OCI-LY7 (cell line): Measurements from ENCODE around the gene TUBA8. TPM values are rescaled to one million over a fixed set of nuclear protein-coding genes. Genes with fewer than 3 reads are reported as not detected.
A peak's percentile ranks its signal among the peaks of the same experiment; 100 is the strongest.

Source experiments
- Bru-seq: library from RNA; stranded (reverse); fragments of 400-500 nt; gene quantifications from one replicate; lab custom pipeline; 2021; lab: Mats Ljungman, UMichigan
- BruChase-seq, 2 experiments: library from RNA; stranded (reverse); fragments of 400-500 nt; gene quantifications; one replicate each; lab custom pipeline; 2021; lab: Mats Ljungman, UMichigan
- BruUV-seq: library from RNA; stranded (reverse); fragments of 400-500 nt; replicated peaks from 2 replicates; lab custom pipeline; 2021; lab: Mats Ljungman, UMichigan
- CTCF ChIA-PET: fragments of 300-600 bp; sonication (Branson Sonifier 250); formaldehyde crosslinking; loops from one replicate; lab custom pipeline; 2022; ENCODE audit warnings: antibody characterized with exemption; ENCODE audit not compliant: unreplicated experiment; lab: Charles Lee
- POLR2A ChIA-PET: fragments of 300-600 bp; sonication (Branson Sonifier 250); formaldehyde crosslinking; loops from one replicate; lab custom pipeline; 2022; ENCODE audit warnings: antibody characterized with exemption; lab: Charles Lee
- DNase-seq: peaks from one replicate; pipeline ENCODE4 v3.0.0-alpha.2; 2015; ENCODE audit warnings: low spot score
- H2AFZ ChIP-seq: fragments of 200-600 bp; sonication (generic), shearing (Covaris generic); 2 replicates; pipeline ENCODE4 v1.6.1; 2014; ENCODE audit warnings: mild to moderate bottlenecking, antibody characterized with exemption, low read length, moderate library complexity
- H3K27ac ChIP-seq: fragments of 200-600 bp; sonication (generic); 2 replicates; pipeline ENCODE4 v1.5.1; 2014; ENCODE audit warnings: mixed run types, low read depth, mild to moderate bottlenecking, moderate library complexity, low read length, inconsistent platforms; ENCODE audit not compliant: poor library complexity, severe bottlenecking
- H3K36me3 ChIP-seq: fragments of 200-600 bp; sonication (generic); 2 replicates; pipeline ENCODE4 v1.6.1; 2014; ENCODE audit warnings: mild to moderate bottlenecking, antibody characterized with exemption, low read length, moderate library complexity, mixed read lengths; ENCODE audit not compliant: insufficient read depth
- H3K4me1 ChIP-seq: fragments of 200-600 bp; sonication (generic); 2 replicates; pipeline ENCODE4 v1.5.1; 2014; ENCODE audit warnings: mild to moderate bottlenecking, low read length; ENCODE audit not compliant: insufficient read depth, poor library complexity, severe bottlenecking
- H3K4me2 ChIP-seq: fragments of 200-600 bp; sonication (generic); 2 replicates; pipeline ENCODE4 v1.6.1; 2014; ENCODE audit warnings: mild to moderate bottlenecking, low read length
- H3K4me3 ChIP-seq: fragments of 200-600 bp; sonication (generic); 2 replicates; pipeline ENCODE4 v1.5.1; 2014; ENCODE audit warnings: mild to moderate bottlenecking, low read depth, low read length; ENCODE audit not compliant: poor library complexity, severe bottlenecking
- H3K79me2 ChIP-seq: fragments of 200-600 bp; sonication (generic); 2 replicates; pipeline ENCODE4 v1.6.1; 2016; ENCODE audit warnings: low read depth, mild to moderate bottlenecking, low read length, moderate library complexity, mixed read lengths; ENCODE audit not compliant: insufficient read depth
- H3K9me2 ChIP-seq: fragments of 200-600 bp; sonication (generic); 2 replicates; pipeline ENCODE4 v1.6.1; 2016; ENCODE audit warnings: mild to moderate bottlenecking, low read length, mixed read lengths; ENCODE audit not compliant: insufficient read depth
- H3K9me3 ChIP-seq: fragments of 200-600 bp; sonication (generic); 2 replicates; pipeline ENCODE4 v1.6.1; 2014; ENCODE audit warnings: mild to moderate bottlenecking, mixed run types, low read length, mixed read lengths
- H4K20me1 ChIP-seq: fragments of 200-600 bp; sonication (generic); 2 replicates; pipeline ENCODE4 v1.6.1; 2014; ENCODE audit warnings: mild to moderate bottlenecking, antibody characterized with exemption, low read length, moderate library complexity, mixed read lengths; ENCODE audit not compliant: insufficient read depth
- EZH2phosphoT487 ChIP-seq: fragments of 200-600 bp; sonication (generic); IDR thresholded peaks from 2 replicates; pipeline ENCODE4 v1.6.1; 2018; ENCODE audit warnings: low read depth, borderline replicate concordance, mild to moderate bottlenecking, mixed run types, antibody characterized with exemption, low read length, moderate library complexity, mixed read lengths
- intact Hi-C: fragments of 100-400 bp; cut with micrococcal nuclease; formaldehyde crosslinking; loops from one replicate; pipeline ENCODE4 v1.10.0; 2022; ENCODE audit not compliant: unreplicated experiment
- long read RNA-seq: library from polyadenylated mRNA; stranded (forward); transcript quantifications from one replicate; pipeline ENCODE4 v2.0.0, GENCODE V29; 2022
- total RNA-seq, 2 experiments: library from RNA; depleted of rRNA in 1 of 2; stranded (reverse); fragments of >200 nt in 1 of 2; shearing (Covaris generic) in 1 of 2; gene quantifications; 2 replicates each; pipeline ENCODE4 v1.2.3, GENCODE V29; 2014 to 2022
- TF ChIP-seq, protein P1 (sequence below): fragments of 200-600 bp; sonication (generic); conservative IDR thresholded peaks from 2 replicates; pipeline ENCODE4 v1.5.1; 2014; ENCODE audit warnings: mild to moderate bottlenecking, antibody characterized with exemption, low read length, moderate library complexity, mixed read lengths

Gene TUBA8
- total RNA-seq (2014; rRNA removed; shearing (Covaris generic)), result 1.9 and 2.8 TPM in 2 replicates
- total RNA-seq (2022), result 2.0 TPM in 2 replicates
- Bru-seq, nascent RNA, result percentile 49 among the genes with signal in this experiment
- percentile 51 among the genes with signal in this experiment for BruChase-seq, experiment 1, labeled RNA remaining after a 6-hour chase
- percentile 51 among the genes with signal in this experiment for BruChase-seq, experiment 2, labeled RNA remaining after a 2-hour chase
- long read RNA-seq, result 0 reads

DNA sequence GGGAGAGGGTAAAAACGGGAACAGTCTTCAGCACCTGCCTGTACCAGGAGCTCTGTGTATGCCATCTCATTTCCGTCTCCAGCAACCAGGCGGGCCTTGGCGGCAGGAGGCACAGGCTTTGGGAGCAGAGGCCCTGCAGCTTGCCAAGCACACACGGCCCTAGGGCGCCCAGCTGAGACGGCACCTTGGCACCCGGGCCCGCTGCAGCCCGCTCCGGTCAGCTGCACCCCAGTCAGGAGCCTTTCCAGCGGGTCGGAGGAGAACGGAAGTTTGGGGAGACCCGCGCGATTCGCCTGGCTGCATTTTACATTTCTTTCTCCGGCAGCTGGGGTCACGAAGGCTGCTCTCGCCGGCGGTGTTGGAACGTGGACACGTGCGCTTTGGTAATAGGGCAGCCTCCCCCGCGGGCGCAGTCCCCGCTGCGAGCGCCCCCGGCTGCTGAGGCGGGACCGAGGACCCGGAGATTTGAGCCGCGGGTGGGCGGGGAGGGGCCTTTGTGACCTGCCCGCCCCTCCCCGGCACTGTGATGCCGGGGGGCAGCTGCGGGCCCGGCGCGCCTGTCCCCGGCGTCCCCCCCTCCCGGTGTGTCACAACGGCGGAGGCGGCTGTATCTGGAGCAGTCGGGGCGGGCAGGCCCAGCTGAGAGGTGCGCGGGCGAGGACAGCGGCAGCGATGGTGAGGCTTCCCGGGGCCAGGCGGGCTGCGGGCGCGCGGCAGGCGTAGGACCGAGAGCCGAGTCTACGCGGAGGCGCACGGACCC, at the start of gene TUBA8:
Gene TUBA8 (plus strand): TSS at position 616 of the 760 bp plus-strand sequence. CDS start 57 bp downstream, at position 673.
- no peak within 1 kb of the TSS for H2AFZ ChIP-seq
- BruUV-seq, result no TSS peak
- H3K36me3 ChIP-seq, result peaks cover 6% of the 10 kb centered on the region
- H3K4me2 ChIP-seq, result peak within 1 kb of the TSS; percentile 23; the same call in 1 of the 2 replicates
- POLR2A ChIA-PET, result no interaction called here
- peaks cover 12% of the 10 kb centered on the region for H3K4me1 ChIP-seq
- peaks cover 9% of the 10 kb centered on the region; the same call in 1 of the 2 replicates for H3K9me3 ChIP-seq
- TF ChIP-seq, protein P1, sequence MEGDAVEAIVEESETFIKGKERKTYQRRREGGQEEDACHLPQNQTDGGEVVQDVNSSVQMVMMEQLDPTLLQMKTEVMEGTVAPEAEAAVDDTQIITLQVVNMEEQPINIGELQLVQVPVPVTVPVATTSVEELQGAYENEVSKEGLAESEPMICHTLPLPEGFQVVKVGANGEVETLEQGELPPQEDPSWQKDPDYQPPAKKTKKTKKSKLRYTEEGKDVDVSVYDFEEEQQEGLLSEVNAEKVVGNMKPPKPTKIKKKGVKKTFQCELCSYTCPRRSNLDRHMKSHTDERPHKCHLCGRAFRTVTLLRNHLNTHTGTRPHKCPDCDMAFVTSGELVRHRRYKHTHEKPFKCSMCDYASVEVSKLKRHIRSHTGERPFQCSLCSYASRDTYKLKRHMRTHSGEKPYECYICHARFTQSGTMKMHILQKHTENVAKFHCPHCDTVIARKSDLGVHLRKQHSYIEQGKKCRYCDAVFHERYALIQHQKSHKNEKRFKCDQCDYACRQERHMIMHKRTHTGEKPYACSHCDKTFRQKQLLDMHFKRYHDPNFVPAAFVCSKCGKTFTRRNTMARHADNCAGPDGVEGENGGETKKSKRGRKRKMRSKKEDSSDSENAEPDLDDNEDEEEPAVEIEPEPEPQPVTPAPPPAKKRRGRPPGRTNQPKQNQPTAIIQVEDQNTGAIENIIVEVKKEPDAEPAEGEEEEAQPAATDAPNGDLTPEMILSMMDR, result no peak
- TF ChIP-seq EZH2phosphoT487, result no peak
- no peaks in the 10 kb centered on the region for H3K79me2 ChIP-seq
- no peak within 1 kb of the TSS for H3K4me3 ChIP-seq
- no peaks in the 10 kb centered on the region for H4K20me1 ChIP-seq
- intact Hi-C loops, result no loop called here
- CTCF ChIA-PET, result no interaction called here
- H3K9me2 ChIP-seq, result no peaks in the 10 kb centered on the region
- DNase-seq, result peak; percentile 14
- no peak within 1 kb of the TSS for H3K27ac ChIP-seq

DNA sequence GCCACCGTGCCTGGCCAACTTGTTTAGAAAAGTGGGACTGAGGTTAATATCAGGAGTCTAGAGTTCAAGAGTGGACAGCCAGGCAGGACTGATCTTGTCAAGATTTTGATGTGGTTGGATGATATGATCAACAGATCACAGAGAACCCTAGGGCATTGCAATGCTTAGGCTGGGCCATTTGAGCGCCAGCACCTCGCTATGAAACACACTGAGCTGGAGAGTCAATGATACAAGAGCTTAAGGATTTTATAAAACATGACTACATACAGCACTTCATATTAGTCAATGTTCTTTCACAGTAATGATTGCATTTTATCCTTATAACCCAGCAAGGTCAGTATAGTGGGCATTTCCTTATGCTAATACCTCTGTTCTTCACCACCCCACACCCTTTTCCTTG, 48.2 kb upstream of the TUBA8 start:
- DNase-seq, result no peak
- H4K20me1 ChIP-seq, result no peaks in the 10 kb centered on the region
- no peak overlapping the region for H2AFZ ChIP-seq
- H3K27ac ChIP-seq, result no peak overlapping the region
- 0 out of 2 replicates have a peak, but pooled peaks cover 7% of the 10 kb centered on the region for H3K79me2 ChIP-seq
- H3K4me1 ChIP-seq, result peaks cover 73% of the 10 kb centered on the region
- no peaks in the 10 kb centered on the region for H3K9me3 ChIP-seq
- BruUV-seq, result no TSS peak
- CTCF ChIA-PET, result interaction anchor here (0.9 to 1.1 kb wide), 2 partner anchors 35 to 37 kb away, joined by 3 read pairs; no protein-coding TSS in a partner anchor
- intact Hi-C loops, result no loop called here
- no peak overlapping the region for H3K4me3 ChIP-seq
- no peak overlapping the region for H3K4me2 ChIP-seq
- no peaks in the 10 kb centered on the region for H3K9me2 ChIP-seq
- no peaks in the 10 kb centered on the region for H3K36me3 ChIP-seq
- TF ChIP-seq, protein P1, result no peak
- no peak for TF ChIP-seq EZH2phosphoT487
- POLR2A ChIA-PET, result interaction anchor here (0.6 to 2.4 kb wide), 6 partner anchors 8 to 887 kb away, joined by 3 to 7 read pairs (median 4); no protein-coding TSS in a partner anchor
